Natural killer cell (primary cell): Measurements from ENCODE around the gene MYO1D. TPM values are rescaled to one million over a fixed set of nuclear protein-coding genes. Genes with fewer than 3 reads are reported as not detected.

ENCODE experiments used
- ATAC-seq, 3 donors: fragments of 150-1000 bp in 2 of 3; fragments of 200-7000 bp in 1 of 3; cut with Tn5 transposase; 1 replicate in 1 of 3; 2 replicates in 2 of 3; pipeline ENCODE4 v1.10.0; 2021; ENCODE audit warnings: mild to moderate bottlenecking in 2 of 3, moderate library complexity in 2 of 3
- DNase-seq, 2 donors: peaks; one replicate each; pipeline versions ENCODE4 v3.0.0 to v3.0.0-alpha.2; 2013 to 2021; ENCODE audit warnings: mixed read lengths in 1 of 2
- H3K27ac ChIP-seq: one replicate; pipeline ENCODE4 v1.5.1; 2013; ENCODE audit warnings: mild to moderate bottlenecking, low read length
- H3K27me3 ChIP-seq: one replicate; pipeline ENCODE4 v1.6.1; 2013; ENCODE audit warnings: low read length; ENCODE audit not compliant: control insufficient read depth, insufficient read depth
- H3K36me3 ChIP-seq: one replicate; pipeline ENCODE4 v1.6.1; 2013; ENCODE audit warnings: low read length; ENCODE audit not compliant: control insufficient read depth, insufficient read depth
- H3K4me1 ChIP-seq: one replicate; pipeline ENCODE4 v1.6.1; 2013; ENCODE audit warnings: low read length; ENCODE audit not compliant: control insufficient read depth, insufficient read depth
- H3K4me3 ChIP-seq: one replicate; pipeline ENCODE4 v1.5.1; 2013; ENCODE audit warnings: low read length
- H3K9me3 ChIP-seq: one replicate; pipeline ENCODE4 v1.6.1; 2013; ENCODE audit warnings: low read length; ENCODE audit not compliant: control insufficient read depth, insufficient read depth
- H3K27ac Mint-ChIP-seq, 2 donors: one replicate each; pipeline ENCODE4 v1.8.0; 2022; ENCODE audit warnings: mild to moderate bottlenecking in 2 of 2, mixed read lengths in 2 of 2, moderate library complexity in 1 of 2
- H3K27me3 Mint-ChIP-seq, 2 donors: one replicate each; pipeline ENCODE4 v1.8.0; 2022; ENCODE audit warnings: low read depth in 2 of 2, mixed read lengths in 2 of 2
- H3K36me3 Mint-ChIP-seq: one replicate; pipeline ENCODE4 v1.8.0; 2022; ENCODE audit warnings: mixed read lengths
- H3K4me1 Mint-ChIP-seq, 2 donors: one replicate each; pipeline ENCODE4 v1.8.0; 2022; ENCODE audit warnings: mixed read lengths in 2 of 2
- H3K4me3 Mint-ChIP-seq: one replicate; pipeline ENCODE4 v1.8.0; 2022; ENCODE audit warnings: mild to moderate bottlenecking, moderate library complexity, mixed read lengths
- H3K9me3 Mint-ChIP-seq, 2 donors: one replicate each; pipeline ENCODE4 v1.8.0; 2022; ENCODE audit warnings: mixed read lengths in 2 of 2
- WGBS: methylation state at CpG from one replicate; pipeline ENCODE4 v1.1.7; 2013; ENCODE audit warnings: missing lambda C conversion rate; ENCODE audit not compliant: insufficient coverage; 5-methylcytosine and 5-hydroxymethylcytosine counted together
- intact Hi-C: fragments of 100-400 bp; cut with micrococcal nuclease; formaldehyde crosslinking; loops from one replicate; pipeline ENCODE4 v1.14.2; 2022
- total RNA-seq, 4 donors: library from RNA; stranded (reverse); fragments of 120-200 nt in 1 of 4; gene quantifications; one replicate each; pipeline versions ENCODE4 v1.2.3 to v1.2.4, GENCODE V29; 2013 to 2022
- TF ChIP-seq, protein P1 (sequence below): fragments of 200-600 bp; IDR thresholded peaks from one replicate; pipeline ENCODE4 v1.8.0; 2022; ENCODE audit warnings: antibody characterized with exemption

MYO1D gene
- total RNA-seq, 3 donors from 2014 or later (not counting 1 experiment from before 2014, with no cell fraction given): 6.8 to 20.2 (median 10.5) TPM

DNA sequence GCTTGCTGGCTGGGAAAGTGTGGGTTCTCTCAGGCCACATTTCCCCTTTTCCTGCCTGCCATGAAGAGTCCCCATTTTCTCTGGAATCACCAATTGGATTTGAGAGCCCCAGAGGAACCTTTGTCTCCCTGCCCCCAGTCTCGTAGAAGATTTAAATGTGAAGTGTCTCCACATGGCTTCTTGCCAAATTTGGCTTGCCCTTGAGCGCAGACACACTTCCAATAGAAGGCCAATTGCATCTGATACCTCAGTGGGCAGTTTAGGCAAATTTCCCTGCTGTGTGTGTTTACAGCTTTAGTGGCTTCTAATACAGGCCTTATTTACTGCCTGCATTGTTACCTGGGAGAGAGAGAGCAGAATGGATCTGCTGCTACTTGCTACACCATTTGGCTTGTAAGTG is 360.5 kb downstream of the MYO1D start:
- ATAC-seq (no peak), DNase-seq (no peak)
- Mint-ChIP-seq H3K4me1 (peaks cover 68 to 73% of the 10 kb centered on the region in 2 donors), H3K36me3 (no peaks in the 10 kb centered on the region), H3K9me3 (no peaks in the 10 kb centered on the region), H3K27me3 (no peaks in the 10 kb centered on the region), H3K27ac (peak overlapping the region; percentile 91 to 98), H3K4me3 (no peak overlapping the region)
- Histone ChIP-seq H3K4me3 (no peak overlapping the region), H3K36me3 (no peaks in the 10 kb centered on the region), H3K27me3 (no peaks in the 10 kb centered on the region), H3K9me3 (no peaks in the 10 kb centered on the region), H3K4me1 (peaks cover 70% of the 10 kb centered on the region), H3K27ac (peak overlapping the region; percentile 65)
- intact Hi-C loops: loop anchor here (5.0 kb wide), 1 partner anchor 36 kb away; no protein-coding TSS in a partner anchor
- 59% methylated on average over 2 of the region's 2 CpGs for WGBS
- TF ChIP-seq, protein P1, sequence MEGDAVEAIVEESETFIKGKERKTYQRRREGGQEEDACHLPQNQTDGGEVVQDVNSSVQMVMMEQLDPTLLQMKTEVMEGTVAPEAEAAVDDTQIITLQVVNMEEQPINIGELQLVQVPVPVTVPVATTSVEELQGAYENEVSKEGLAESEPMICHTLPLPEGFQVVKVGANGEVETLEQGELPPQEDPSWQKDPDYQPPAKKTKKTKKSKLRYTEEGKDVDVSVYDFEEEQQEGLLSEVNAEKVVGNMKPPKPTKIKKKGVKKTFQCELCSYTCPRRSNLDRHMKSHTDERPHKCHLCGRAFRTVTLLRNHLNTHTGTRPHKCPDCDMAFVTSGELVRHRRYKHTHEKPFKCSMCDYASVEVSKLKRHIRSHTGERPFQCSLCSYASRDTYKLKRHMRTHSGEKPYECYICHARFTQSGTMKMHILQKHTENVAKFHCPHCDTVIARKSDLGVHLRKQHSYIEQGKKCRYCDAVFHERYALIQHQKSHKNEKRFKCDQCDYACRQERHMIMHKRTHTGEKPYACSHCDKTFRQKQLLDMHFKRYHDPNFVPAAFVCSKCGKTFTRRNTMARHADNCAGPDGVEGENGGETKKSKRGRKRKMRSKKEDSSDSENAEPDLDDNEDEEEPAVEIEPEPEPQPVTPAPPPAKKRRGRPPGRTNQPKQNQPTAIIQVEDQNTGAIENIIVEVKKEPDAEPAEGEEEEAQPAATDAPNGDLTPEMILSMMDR: no peak

DNA sequence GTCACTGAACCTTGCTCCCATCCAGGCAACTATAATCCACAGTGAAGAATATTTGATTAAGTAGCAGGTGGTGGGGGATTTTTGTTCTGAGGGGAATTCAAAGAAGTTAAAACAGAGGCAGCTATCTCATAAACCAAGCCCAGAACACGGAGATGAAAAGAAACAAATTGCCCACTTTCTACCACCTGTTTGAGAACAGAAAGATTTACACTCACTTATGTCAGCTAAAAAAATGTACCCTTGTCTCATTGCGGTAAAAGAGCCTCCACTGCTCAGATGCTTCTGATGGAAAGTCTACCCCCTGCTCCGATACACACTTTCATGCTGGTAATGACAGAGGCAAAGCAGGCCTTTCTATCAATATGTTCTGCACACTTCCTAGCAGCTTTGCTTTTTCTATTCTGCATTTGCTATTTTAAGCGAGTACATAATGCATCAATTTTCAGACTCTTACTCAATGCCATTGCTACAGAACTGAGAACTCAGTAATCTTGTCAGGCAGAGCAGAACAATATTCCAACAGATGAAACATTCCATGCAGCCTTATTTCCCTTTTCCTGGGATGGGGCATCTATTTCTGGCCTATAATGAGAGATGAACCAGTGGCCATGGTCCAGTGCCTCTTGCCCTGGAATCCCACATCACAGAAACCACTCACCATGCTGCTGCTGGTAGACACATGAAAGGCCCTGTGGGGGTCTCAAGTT is 361.1 kb downstream of the MYO1D start:
- Histone ChIP-seq H3K9me3 (no peaks in the 10 kb centered on the region), H3K4me3 (no peak overlapping the region), H3K27ac (peak overlapping the region; percentile 65), H3K4me1 (peaks cover 70% of the 10 kb centered on the region), H3K27me3 (no peaks in the 10 kb centered on the region), H3K36me3 (no peaks in the 10 kb centered on the region)
- no peaks in the 10 kb centered on the region for H3K9me3 Mint-ChIP-seq
- intact Hi-C loops: loop anchor here (5.0 kb wide), 1 partner anchor 36 kb away; no protein-coding TSS in a partner anchor
- peak overlapping the region; percentile 35 for H3K4me3 Mint-ChIP-seq
- DNase-seq (peak in 1 of 2 donors; percentile 71), ATAC-seq (no peak)
- WGBS: 74% methylated on average over 4 of the region's 4 CpGs
- no peaks in the 10 kb centered on the region for H3K36me3 Mint-ChIP-seq
- peak overlapping the region; percentile 91 to 98 for H3K27ac Mint-ChIP-seq
- H3K27me3 Mint-ChIP-seq: no peaks in the 10 kb centered on the region
- TF ChIP-seq, protein P1: no peak
- H3K4me1 Mint-ChIP-seq: peaks cover 69 to 74% of the 10 kb centered on the region in 2 donors

DNA sequence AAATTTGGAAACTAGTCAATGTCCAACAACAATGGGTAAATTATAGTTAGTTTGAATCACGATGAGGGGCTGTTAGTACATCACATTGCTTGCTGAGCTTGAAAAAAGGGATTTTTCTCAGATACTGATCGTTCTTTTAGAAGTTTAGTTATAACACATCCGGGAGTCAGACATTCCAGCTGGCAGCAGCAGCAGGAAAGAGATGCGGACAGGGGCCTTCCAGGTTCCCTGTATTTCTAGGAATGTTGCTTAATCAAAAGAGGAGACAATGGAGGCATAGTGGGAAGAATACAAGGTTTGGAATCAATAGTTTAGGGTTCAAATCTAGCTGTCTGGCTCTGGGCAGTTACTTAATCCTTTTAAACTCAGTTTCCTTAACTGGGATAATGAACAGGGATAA is 362.3 kb downstream of the MYO1D start:
- Histone ChIP-seq H3K4me1 (peaks cover 59% of the 10 kb centered on the region), H3K9me3 (no peaks in the 10 kb centered on the region), H3K27me3 (no peaks in the 10 kb centered on the region), H3K27ac (no peak overlapping the region), H3K4me3 (no peak overlapping the region), H3K36me3 (no peaks in the 10 kb centered on the region)
- H3K36me3 Mint-ChIP-seq: no peaks in the 10 kb centered on the region
- H3K27me3 Mint-ChIP-seq: no peaks in the 10 kb centered on the region
- ATAC-seq (no peak), DNase-seq (no peak)
- peaks cover 61 to 66% of the 10 kb centered on the region in 2 donors for H3K4me1 Mint-ChIP-seq
- 96% methylated on average over 4 of the region's 4 CpGs for WGBS
- no peak overlapping the region for H3K4me3 Mint-ChIP-seq
- H3K9me3 Mint-ChIP-seq: no peaks in the 10 kb centered on the region
- H3K27ac Mint-ChIP-seq: no peak overlapping the region
- intact Hi-C loops: loop anchor here (5.0 kb wide), 1 partner anchor 38 kb away; no protein-coding TSS in a partner anchor
- TF ChIP-seq, protein P1: no peak
